IPS-18a (cell line): Measurements from ENCODE around the gene NEK10.

Experiments used
- H3K27ac ChIP-seq: one replicate; pipeline ENCODE4 v1.5.1; 2013; ENCODE audit warnings: low read length
- H3K27me3 ChIP-seq: one replicate; pipeline ENCODE4 v1.6.1; 2013; ENCODE audit warnings: mild to moderate bottlenecking, low read length; ENCODE audit not compliant: control insufficient read depth, insufficient read depth
- H3K36me3 ChIP-seq: one replicate; pipeline ENCODE4 v1.6.1; 2013; ENCODE audit warnings: low read depth, low read length; ENCODE audit not compliant: control insufficient read depth
- H3K4me1 ChIP-seq: one replicate; pipeline ENCODE4 v1.6.1; 2013; ENCODE audit warnings: low read depth, low read length; ENCODE audit not compliant: control insufficient read depth
- H3K4me3 ChIP-seq: one replicate; pipeline ENCODE4 v1.5.1; 2013; ENCODE audit warnings: low read length
- H3K9ac ChIP-seq: one replicate; pipeline ENCODE4 v1.6.1; 2013; ENCODE audit warnings: mild to moderate bottlenecking, low read length, moderate library complexity
- H3K9me3 ChIP-seq: one replicate; pipeline ENCODE4 v1.6.1; 2013; ENCODE audit warnings: low read depth, low read length; ENCODE audit not compliant: control insufficient read depth

NEK10 gene

GRCh38 chr3:27185231-27185989 is 183.8 kb downstream of the NEK10 start:
- Histone ChIP-seq H3K4me3 (no peak overlapping the region), H3K9me3 (no peaks in the 10 kb centered on the region)

GRCh38 chr3:27184261-27184660 is 184.9 kb downstream of the NEK10 start:
- H3K27me3 ChIP-seq: no peaks in the 10 kb centered on the region
- H3K9me3 ChIP-seq: no peaks in the 10 kb centered on the region
- H3K27ac ChIP-seq: no peak overlapping the region
- no peaks in the 10 kb centered on the region for H3K36me3 ChIP-seq
- H3K4me1 ChIP-seq: no peaks in the 10 kb centered on the region
- no peak overlapping the region for H3K9ac ChIP-seq
- no peak overlapping the region for H3K4me3 ChIP-seq

More at GRCh38 chr3:27185231-27185989, 183.8 kb downstream of the NEK10 start:
- H3K36me3 ChIP-seq: no peaks in the 10 kb centered on the region
- H3K4me1 ChIP-seq: no peaks in the 10 kb centered on the region
- no peak overlapping the region for H3K9ac ChIP-seq
- no peak overlapping the region for H3K27ac ChIP-seq
- H3K27me3 ChIP-seq: no peaks in the 10 kb centered on the region

GRCh38 chr3:27176256-27176655 is 192.9 kb downstream of the NEK10 start:
- Histone ChIP-seq H3K27me3 (no peaks in the 10 kb centered on the region), H3K36me3 (no peaks in the 10 kb centered on the region), H3K4me3 (no peak overlapping the region), H3K27ac (no peak overlapping the region), H3K4me1 (no peaks in the 10 kb centered on the region), H3K9me3 (no peaks in the 10 kb centered on the region), H3K9ac (no peak overlapping the region)

- H3K27me3 ChIP-seq: no peaks in the 10 kb centered on the region
- no peak overlapping the region for H3K4me3 ChIP-seq
- H3K9ac ChIP-seq: no peak overlapping the region
- H3K27ac ChIP-seq: no peak overlapping the region
- H3K36me3 ChIP-seq: no peaks in the 10 kb centered on the region
- H3K9me3 ChIP-seq: no peaks in the 10 kb centered on the region
- H3K4me1 ChIP-seq: no peaks in the 10 kb centered on the region
Measured at GRCh38 chr3:27174530-27174929, 194.7 kb downstream of the NEK10 start.

- Histone ChIP-seq H3K4me1 (no peaks in the 10 kb centered on the region), H3K4me3 (no peak overlapping the region), H3K9me3 (no peaks in the 10 kb centered on the region), H3K27me3 (no peaks in the 10 kb centered on the region), H3K9ac (no peak overlapping the region), H3K36me3 (no peaks in the 10 kb centered on the region), H3K27ac (no peak overlapping the region)
Measured at GRCh38 chr3:27171113-27171512, 198.1 kb downstream of the NEK10 start.

GRCh38 chr3:27166888-27167287 is 202.3 kb downstream of the NEK10 start:
- Histone ChIP-seq H3K4me3 (no peak overlapping the region), H3K4me1 (no peaks in the 10 kb centered on the region), H3K9ac (no peak overlapping the region), H3K27me3 (no peaks in the 10 kb centered on the region), H3K27ac (no peak overlapping the region), H3K36me3 (no peaks in the 10 kb centered on the region), H3K9me3 (no peaks in the 10 kb centered on the region)

- Histone ChIP-seq H3K36me3 (no peaks in the 10 kb centered on the region), H3K27me3 (no peaks in the 10 kb centered on the region), H3K9ac (no peak overlapping the region), H3K4me3 (no peak overlapping the region), H3K27ac (no peak overlapping the region), H3K9me3 (no peaks in the 10 kb centered on the region), H3K4me1 (no peaks in the 10 kb centered on the region)
Measured at GRCh38 chr3:27165321-27165721, 203.9 kb downstream of the NEK10 start.

GRCh38 chr3:27160779-27161287 is 208.3 kb downstream of the NEK10 start:
- H3K27me3 ChIP-seq: no peaks in the 10 kb centered on the region
- no peaks in the 10 kb centered on the region for H3K9me3 ChIP-seq
- no peaks in the 10 kb centered on the region for H3K4me1 ChIP-seq
- H3K4me3 ChIP-seq: no peak overlapping the region
- no peak overlapping the region for H3K27ac ChIP-seq
- no peak overlapping the region for H3K9ac ChIP-seq
- H3K36me3 ChIP-seq: no peaks in the 10 kb centered on the region

- Histone ChIP-seq H3K9ac (no peak overlapping the region), H3K4me1 (no peaks in the 10 kb centered on the region), H3K27ac (no peak overlapping the region), H3K36me3 (no peaks in the 10 kb centered on the region), H3K27me3 (no peaks in the 10 kb centered on the region), H3K9me3 (no peaks in the 10 kb centered on the region), H3K4me3 (no peak overlapping the region)
Measured at GRCh38 chr3:27160146-27160545, 209.0 kb downstream of the NEK10 start.

GRCh38 chr3:27147215-27147614 is 222.0 kb downstream of the NEK10 start:
- no peak overlapping the region for H3K27ac ChIP-seq
- H3K9me3 ChIP-seq: no peaks in the 10 kb centered on the region
- H3K4me1 ChIP-seq: no peaks in the 10 kb centered on the region
- H3K9ac ChIP-seq: no peak overlapping the region
- H3K27me3 ChIP-seq: no peaks in the 10 kb centered on the region
- H3K36me3 ChIP-seq: no peaks in the 10 kb centered on the region
- no peak overlapping the region for H3K4me3 ChIP-seq

GRCh38 chr3:27146786-27147185 is 222.4 kb downstream of the NEK10 start:
- H3K27me3 ChIP-seq: no peaks in the 10 kb centered on the region
- H3K9ac ChIP-seq: no peak overlapping the region
- H3K4me1 ChIP-seq: no peaks in the 10 kb centered on the region
- H3K27ac ChIP-seq: no peak overlapping the region
- no peaks in the 10 kb centered on the region for H3K9me3 ChIP-seq
- H3K4me3 ChIP-seq: no peak overlapping the region
- H3K36me3 ChIP-seq: no peaks in the 10 kb centered on the region

GRCh38 chr3:27145719-27146118 is 223.5 kb downstream of the NEK10 start:
- Histone ChIP-seq H3K4me3 (no peak overlapping the region), H3K9me3 (no peaks in the 10 kb centered on the region), H3K9ac (no peak overlapping the region), H3K27ac (no peak overlapping the region), H3K36me3 (no peaks in the 10 kb centered on the region), H3K27me3 (no peaks in the 10 kb centered on the region), H3K4me1 (no peaks in the 10 kb centered on the region)
